Endothelial cell (in vitro differentiated cells): Measurements from ENCODE around the gene BACH2. TPM values are rescaled to one million over a fixed set of nuclear protein-coding genes. Genes with fewer than 3 reads are reported as not detected.
"Not testable (repeated sequence)": the region's sequence is repeated elsewhere in the genome, so short reads cannot be mapped to it uniquely, and the experiment has no call there.

Experiments used
- DNase-seq: peaks from one replicate; pipeline ENCODE4 v3.0.0; 2021; ENCODE audit warnings: low spot score
- H3K27ac Mint-ChIP-seq: one replicate; pipeline ENCODE4 v1.8.0; 2021; ENCODE audit warnings: mixed read lengths, inconsistent platforms; ENCODE audit not compliant: unreplicated experiment
- H3K27me3 Mint-ChIP-seq: one replicate; pipeline ENCODE4 v1.8.0; 2021; ENCODE audit warnings: mild to moderate bottlenecking, moderate library complexity, mixed read lengths, inconsistent platforms; ENCODE audit not compliant: unreplicated experiment
- H3K36me3 Mint-ChIP-seq: one replicate; pipeline ENCODE4 v1.8.0; 2021; ENCODE audit warnings: mild to moderate bottlenecking, low read depth, mixed read lengths, inconsistent platforms; ENCODE audit not compliant: unreplicated experiment
- H3K4me1 Mint-ChIP-seq: one replicate; pipeline ENCODE4 v1.8.0; 2021; ENCODE audit warnings: mild to moderate bottlenecking, mixed read lengths, inconsistent platforms; ENCODE audit not compliant: unreplicated experiment
- H3K4me3 Mint-ChIP-seq: one replicate; pipeline ENCODE4 v1.8.0; 2021; ENCODE audit warnings: mild to moderate bottlenecking, mixed read lengths, inconsistent platforms; ENCODE audit not compliant: unreplicated experiment
- H3K9me3 Mint-ChIP-seq: one replicate; pipeline ENCODE4 v1.8.0; 2021; ENCODE audit warnings: mixed read lengths, inconsistent platforms; ENCODE audit not compliant: unreplicated experiment
- CTCF ChIP-seq: fragments of 200-600 bp; sonication (generic); IDR thresholded peaks from one replicate; pipeline ENCODE4 v1.5.0; 2021; ENCODE audit warnings: antibody characterized with exemption; ENCODE audit not compliant: unreplicated experiment
- total RNA-seq: library from RNA; stranded (reverse); fragmentation: NEBNext Ultra II Directional; extraction: Animal tissue kit (Norgen Biotek cat#: 25700); gene quantifications from one replicate; pipeline ENCODE4 v1.2.1, GENCODE V29; 2021; ENCODE audit not compliant: unreplicated experiment

Gene BACH2
- total RNA-seq, 1 donor from 2014 or later = 3.9 TPM

- no peak for TF ChIP-seq CTCF
- H3K9me3 Mint-ChIP-seq = no peaks in the 10 kb centered on the region
- no peaks in the 10 kb centered on the region for H3K4me1 Mint-ChIP-seq
Observed at GRCh38 chr6:89975366-89975765, 321.3 kb downstream of the BACH2 start.

GRCh38 chr6:89974834-89975233 lies 321.8 kb downstream of the BACH2 start:
- Mint-ChIP-seq H3K4me3 (no peak overlapping the region), H3K9me3 (no peaks in the 10 kb centered on the region), H3K36me3 (no peaks in the 10 kb centered on the region), H3K4me1 (no peaks in the 10 kb centered on the region), H3K27me3 (peaks cover 3% of the 10 kb centered on the region), H3K27ac (no peak overlapping the region)
- no peak for DNase-seq
- no peak for TF ChIP-seq CTCF

More at GRCh38 chr6:89975366-89975765, 321.3 kb downstream of the BACH2 start:
- no peak overlapping the region for H3K27ac Mint-ChIP-seq
- peaks cover 4% of the 10 kb centered on the region for H3K27me3 Mint-ChIP-seq
- H3K4me3 Mint-ChIP-seq = no peak overlapping the region
- DNase-seq = no peak
- H3K36me3 Mint-ChIP-seq = no peaks in the 10 kb centered on the region

- Mint-ChIP-seq H3K36me3 (no peaks in the 10 kb centered on the region), H3K4me1 (no peaks in the 10 kb centered on the region), H3K4me3 (no peak overlapping the region), H3K9me3 (no peaks in the 10 kb centered on the region), H3K27ac (no peak overlapping the region), H3K27me3 (peaks cover 3% of the 10 kb centered on the region)
- no peak for TF ChIP-seq CTCF
- DNase-seq = no peak
Observed at GRCh38 chr6:89972025-89972381, 324.6 kb downstream of the BACH2 start.

DNA sequence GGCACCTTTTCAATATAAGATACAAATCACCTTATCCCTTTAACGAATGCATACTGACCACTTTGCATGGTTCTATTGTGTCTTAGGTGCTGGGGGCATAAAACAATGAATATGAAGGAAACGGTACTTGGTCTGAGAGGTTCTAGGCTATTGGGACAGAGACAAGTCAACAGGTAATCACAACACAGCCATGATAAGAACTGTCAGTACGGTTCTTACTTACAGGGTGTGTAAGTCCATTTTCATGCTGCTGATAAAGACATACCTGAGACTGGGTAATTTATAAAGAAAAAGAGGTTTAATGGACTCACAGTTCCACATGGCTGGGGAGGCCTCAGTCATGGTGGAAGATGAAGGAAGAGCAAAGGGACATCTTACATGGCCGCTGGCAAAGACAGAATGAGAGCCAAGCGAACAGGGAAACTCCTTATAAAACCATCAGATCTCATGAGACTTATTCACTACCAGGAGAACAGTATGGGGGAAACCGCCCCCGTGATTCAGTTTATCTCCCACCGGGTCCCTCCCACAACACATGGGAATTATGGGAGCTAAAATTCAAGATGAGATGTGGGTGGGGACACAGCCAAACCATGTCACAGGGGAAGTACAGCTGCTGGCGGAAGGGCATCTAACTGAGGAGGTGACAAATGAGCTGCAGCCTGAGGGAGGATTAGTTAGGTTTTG lies 325.2 kb downstream of the BACH2 start:
- H3K4me1 Mint-ChIP-seq, H3K9me3 Mint-ChIP-seq, H3K36me3 Mint-ChIP-seq, H3K27me3 Mint-ChIP-seq, H3K4me3 Mint-ChIP-seq, DNase-seq, H3K27ac Mint-ChIP-seq: not testable (repeated sequence)

GRCh38 chr6:89970609-89971337 lies 325.9 kb downstream of the BACH2 start:
- no peaks in the 10 kb centered on the region for H3K9me3 Mint-ChIP-seq
- TF ChIP-seq CTCF = peak; percentile 24
- H3K27me3 Mint-ChIP-seq = peaks cover 3% of the 10 kb centered on the region
- peak; percentile 43 for DNase-seq
- no peak overlapping the region for H3K27ac Mint-ChIP-seq
- H3K36me3 Mint-ChIP-seq = no peaks in the 10 kb centered on the region
- no peak overlapping the region for H3K4me3 Mint-ChIP-seq
- no peaks in the 10 kb centered on the region for H3K4me1 Mint-ChIP-seq
